Uterus (tissue), 2 donors: Measurements from ENCODE around the gene DGCR2.

Experiments used
- CTCF ChIP-seq, 4 experiments: fragments of 200-600 bp in 2 of 4; fragments of 450-650 bp in 2 of 4; sonication (generic) in 2 of 4; IDR thresholded peaks; one replicate each; pipeline ENCODE4 v1.5.1; 2016 to 2019; ENCODE audit warnings: antibody characterized with exemption in 4 of 4, mild to moderate bottlenecking in 2 of 4, moderate library complexity in 1 of 4
- POLR2A ChIP-seq, 2 donors: fragments of 450-650 bp; IDR thresholded peaks; one replicate each; pipeline ENCODE4 v1.6.1; 2016; ENCODE audit warnings: antibody characterized with exemption in 2 of 2, mild to moderate bottlenecking in 1 of 2, moderate library complexity in 1 of 2

- TF ChIP-seq CTCF (IDR thresholded peaks at IDR 0.05) (no peak), POLR2A (IDR thresholded peaks at IDR 0.05) (no peak)
These were observed 64.2 kb downstream of the DGCR2 start for GRCh38 chr22:19057999-19058491.
